ENCODE measurements around the gene IRGQ.

- TF ChIP-seq CTCF (IDR thresholded peaks at IDR 0.05; ENCODE audit: low read length), result no peak
- no peak for TF ChIP-seq EZH2 (IDR thresholded peaks at IDR 0.05; ENCODE audit: borderline replicate concordance, low read length)
These were observed 26.1 kb upstream of the IRGQ start for GRCh38 chr19:43622070-43622469.

All from OCI-LY1 (cell line).